T-helper 1 cell treated with Interleukin-12 subunit alpha and Interleukin-12 subunit beta and Interleukin-4 antibody, amounts not matched to agents 30 μg/mL and 1 μg/mL, for 36 hours (primary cell): ENCODE measurements around the gene SLC6A9.

Experiments used
- H3K27ac Mint-ChIP-seq: one replicate; pipeline ENCODE4 v1.8.0; 2021; ENCODE audit warnings: mild to moderate bottlenecking, mixed read lengths
- H3K27me3 Mint-ChIP-seq: one replicate; pipeline ENCODE4 v1.8.0; 2021; ENCODE audit warnings: low read depth, mixed read lengths
- H3K36me3 Mint-ChIP-seq: one replicate; pipeline ENCODE4 v1.8.0; 2021; ENCODE audit warnings: low read depth, mixed read lengths
- H3K4me1 Mint-ChIP-seq: one replicate; pipeline ENCODE4 v1.8.0; 2021; ENCODE audit warnings: low read depth, mixed read lengths
- H3K4me3 Mint-ChIP-seq: one replicate; pipeline ENCODE4 v1.8.0; 2021; ENCODE audit warnings: mild to moderate bottlenecking, moderate library complexity, mixed read lengths
- H3K9me3 Mint-ChIP-seq: one replicate; pipeline ENCODE4 v1.8.0; 2021; ENCODE audit warnings: mixed read lengths

Gene SLC6A9

DNA sequence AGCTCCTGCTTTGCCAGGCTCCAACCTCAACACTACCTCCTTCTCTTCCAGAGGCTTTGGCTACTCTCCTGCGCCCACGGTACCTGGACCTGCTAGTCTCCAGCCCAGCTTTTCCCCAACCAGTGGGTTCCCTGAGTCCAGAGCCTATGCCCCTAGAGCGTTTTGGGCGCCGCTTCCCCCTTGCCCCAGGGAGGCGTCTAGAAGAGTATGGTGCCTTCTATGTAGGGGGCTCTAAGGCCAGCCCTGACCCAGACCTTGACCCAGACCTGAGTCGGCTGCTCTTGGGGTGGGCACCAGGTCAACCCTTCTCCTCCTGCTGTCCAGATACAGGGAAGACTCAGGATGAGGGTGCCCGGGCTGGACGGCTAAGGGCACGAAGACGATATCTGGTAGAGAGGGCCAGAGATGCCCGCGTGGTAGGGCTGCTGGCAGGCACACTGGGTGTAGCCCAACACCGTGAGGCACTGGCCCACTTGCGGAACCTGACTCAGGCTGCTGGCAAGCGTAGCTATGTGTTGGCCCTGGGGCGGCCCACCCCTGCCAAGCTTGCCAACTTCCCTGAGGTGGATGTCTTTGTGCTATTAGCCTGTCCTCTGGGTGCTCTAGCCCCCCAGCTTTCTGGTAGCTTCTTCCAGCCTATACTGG lies 59.8 kb downstream of the SLC6A9 start:
- Mint-ChIP-seq H3K27me3 (no peaks in the 10 kb centered on the region), H3K4me3 (peak overlapping the region; percentile 95), H3K9me3 (no peaks in the 10 kb centered on the region), H3K36me3 (peaks cover 6% of the 10 kb centered on the region), H3K4me1 (peaks cover 44% of the 10 kb centered on the region), H3K27ac (no peak overlapping the region)

DNA sequence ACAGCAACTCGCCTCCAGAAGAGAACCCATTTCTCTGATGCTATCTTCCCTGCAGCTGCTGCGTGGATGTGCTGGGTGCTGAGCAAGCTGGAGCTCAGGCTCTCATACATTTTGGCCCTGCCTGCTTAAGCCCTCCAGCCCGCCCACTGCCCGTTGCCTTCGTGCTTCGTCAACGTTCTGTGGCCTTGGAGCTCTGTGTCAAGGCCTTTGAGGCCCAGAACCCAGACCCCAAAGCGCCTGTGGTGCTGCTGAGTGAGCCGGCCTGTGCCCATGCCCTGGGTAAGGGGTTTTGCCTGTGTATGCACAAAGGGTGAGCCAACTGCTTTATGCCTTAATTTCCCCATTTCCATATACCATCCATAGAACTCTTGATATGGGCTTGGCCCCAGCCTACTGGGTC lies 60.4 kb downstream of the SLC6A9 start:
- H3K9me3 Mint-ChIP-seq = no peaks in the 10 kb centered on the region
- peaks cover 40% of the 10 kb centered on the region for H3K4me1 Mint-ChIP-seq
- no peaks in the 10 kb centered on the region for H3K27me3 Mint-ChIP-seq
- H3K27ac Mint-ChIP-seq = no peak overlapping the region
- H3K36me3 Mint-ChIP-seq = peaks cover 6% of the 10 kb centered on the region
- peak overlapping the region; percentile 95 for H3K4me3 Mint-ChIP-seq

DNA sequence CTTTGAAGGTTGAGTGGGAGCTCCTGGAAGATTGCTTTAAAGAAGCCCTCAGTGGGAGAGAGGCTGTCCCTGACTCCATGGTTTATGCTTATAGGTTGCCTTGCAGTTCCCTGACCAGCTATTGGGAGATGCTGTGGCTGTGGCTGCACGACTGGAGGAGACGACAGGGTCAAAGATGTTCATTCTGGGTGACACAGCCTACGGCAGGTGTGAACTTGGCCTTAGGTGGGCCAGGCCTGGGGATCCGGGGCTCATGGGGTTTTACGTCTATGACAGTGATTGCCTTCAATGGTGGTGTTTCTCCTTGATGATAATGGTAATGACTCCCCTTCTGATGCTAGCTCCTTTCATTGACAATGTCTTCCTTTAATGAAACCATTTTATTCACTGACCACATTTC lies 60.8 kb downstream of the SLC6A9 start:
- Mint-ChIP-seq H3K36me3 (peaks cover 6% of the 10 kb centered on the region), H3K27ac (peak overlapping the region; percentile 82), H3K9me3 (no peaks in the 10 kb centered on the region), H3K27me3 (no peaks in the 10 kb centered on the region), H3K4me3 (peak overlapping the region; percentile 95), H3K4me1 (peaks cover 36% of the 10 kb centered on the region)

DNA sequence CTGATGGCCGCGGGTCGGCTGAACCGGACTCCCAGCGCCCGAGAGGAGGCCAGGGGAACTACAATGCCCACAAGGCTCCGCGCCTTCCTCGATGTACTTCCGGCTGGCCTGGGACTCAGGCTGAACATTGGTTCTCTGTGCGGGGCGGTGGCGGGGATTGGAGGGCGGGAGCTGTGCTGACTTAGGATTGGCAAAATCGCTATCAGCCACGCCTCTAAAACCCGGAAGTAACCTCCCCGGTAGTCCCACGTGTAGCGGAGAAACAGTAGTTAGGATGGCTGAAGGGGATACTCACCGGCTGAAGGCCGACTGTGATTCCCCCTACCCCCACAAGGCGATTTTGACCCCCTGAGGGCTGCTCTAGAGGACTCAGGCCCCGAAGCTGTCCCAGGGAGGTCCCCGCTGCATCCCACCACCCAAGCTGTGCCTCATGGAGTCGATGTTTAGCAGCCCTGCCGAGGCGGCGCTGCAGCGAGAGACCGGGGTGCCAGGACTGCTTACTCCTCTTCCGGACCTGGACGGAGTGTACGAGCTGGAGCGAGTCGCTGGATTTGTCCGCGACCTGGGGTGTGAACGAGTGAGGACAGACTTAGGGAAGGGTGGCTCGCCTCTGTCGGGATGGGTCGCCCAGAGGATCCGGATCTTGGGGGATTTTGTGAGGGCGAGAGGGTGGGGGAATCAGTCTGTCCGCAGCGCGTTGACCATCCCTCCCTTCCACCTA lies 61.4 kb downstream of the SLC6A9 start, which contains the start of gene DPH2:
Gene DPH2 (plus strand): TSS at position 265 of the 721 bp plus-strand sequence. CDS start 166 bp downstream, at position 431.
- peak within 1 kb of the TSS; percentile 82 for H3K27ac Mint-ChIP-seq
- H3K27me3 Mint-ChIP-seq = no peaks in the 10 kb centered on the region
- H3K36me3 Mint-ChIP-seq = peaks cover 6% of the 10 kb centered on the region
- peak within 1 kb of the TSS; percentile 95 for H3K4me3 Mint-ChIP-seq
- peaks cover 36% of the 10 kb centered on the region for H3K4me1 Mint-ChIP-seq
- H3K9me3 Mint-ChIP-seq = no peaks in the 10 kb centered on the region

DNA sequence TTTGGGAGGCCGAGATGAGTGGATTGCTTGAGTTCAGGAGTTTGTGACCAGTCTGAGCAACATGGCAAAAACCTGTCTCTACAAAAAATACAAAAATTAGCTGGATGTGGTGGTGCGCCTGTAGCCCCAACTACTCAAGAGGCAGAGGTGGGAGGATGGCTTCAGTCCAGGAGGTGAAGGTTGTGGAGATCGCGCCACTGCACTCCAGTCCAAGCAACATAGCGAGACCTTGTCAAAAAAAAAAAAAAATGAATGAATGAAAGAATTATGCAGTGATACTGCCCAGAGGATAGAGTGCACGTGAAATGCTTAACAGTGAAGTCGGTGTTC lies 61.9 kb downstream of the SLC6A9 start:
- peaks cover 6% of the 10 kb centered on the region for H3K36me3 Mint-ChIP-seq

DNA sequence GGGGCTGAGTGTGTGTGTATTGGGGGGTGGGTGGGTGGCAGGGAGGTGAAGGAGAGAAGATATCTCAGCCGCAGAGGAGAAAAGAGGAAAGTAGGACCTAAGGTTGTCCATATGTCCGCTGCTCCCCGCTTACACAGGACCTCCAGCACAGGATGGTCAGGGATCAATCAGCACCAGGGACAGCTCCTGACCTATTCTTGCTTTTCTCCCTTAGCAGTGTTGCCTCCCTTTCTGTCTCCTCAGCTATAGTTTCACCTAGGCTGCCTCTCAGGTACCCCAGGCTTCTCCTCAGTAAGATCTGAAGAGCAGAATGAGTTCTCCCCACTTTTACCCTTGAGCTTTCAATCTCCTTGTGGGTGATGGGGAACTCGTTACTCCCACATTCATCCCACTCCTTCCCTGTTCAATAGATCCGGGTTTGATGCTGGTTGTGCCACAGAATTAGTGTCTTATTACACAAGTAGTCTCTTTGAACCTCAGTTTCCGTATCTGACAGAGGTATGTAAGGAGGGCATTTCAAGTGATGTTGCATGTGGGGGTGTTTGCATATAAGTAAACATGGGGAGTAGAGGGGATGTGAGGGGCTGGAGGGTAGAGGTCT lies 62.8 kb downstream of the SLC6A9 start:
- no peaks in the 10 kb centered on the region for H3K9me3 Mint-ChIP-seq
- H3K4me3 Mint-ChIP-seq = no peak overlapping the region
- H3K27me3 Mint-ChIP-seq = no peaks in the 10 kb centered on the region
- peaks cover 26% of the 10 kb centered on the region for H3K4me1 Mint-ChIP-seq
- H3K27ac Mint-ChIP-seq = no peak overlapping the region
- peaks cover 6% of the 10 kb centered on the region for H3K36me3 Mint-ChIP-seq

More for the DNA sequence above, 61.9 kb downstream of the SLC6A9 start:
- Mint-ChIP-seq H3K27ac (no peak overlapping the region), H3K9me3 (no peaks in the 10 kb centered on the region), H3K4me1 (peaks cover 35% of the 10 kb centered on the region), H3K4me3 (peak overlapping the region; percentile 95), H3K27me3 (no peaks in the 10 kb centered on the region)

DNA sequence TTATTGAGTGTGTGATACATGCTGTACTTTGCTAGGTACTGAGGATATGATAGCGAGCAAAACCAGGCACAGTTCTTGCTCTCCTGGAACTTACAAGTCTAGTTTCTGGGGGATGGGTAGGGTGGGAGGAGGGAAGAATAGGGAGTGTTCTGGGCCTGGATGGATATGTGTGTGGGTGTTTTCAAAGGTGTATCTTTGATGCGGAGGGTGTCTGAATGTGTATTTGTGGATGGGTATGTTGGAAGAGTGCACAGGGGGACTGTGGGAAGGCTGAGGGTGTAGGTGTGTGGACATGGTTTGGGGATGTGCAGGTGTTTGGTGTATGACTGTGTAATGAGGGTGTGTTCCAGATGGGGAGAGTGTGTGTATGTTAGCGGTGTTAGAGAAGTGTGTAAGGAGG lies 65.9 kb downstream of the SLC6A9 start:
- Mint-ChIP-seq H3K4me1 (peaks cover 14% of the 10 kb centered on the region), H3K27me3 (no peaks in the 10 kb centered on the region), H3K9me3 (no peaks in the 10 kb centered on the region), H3K27ac (no peak overlapping the region), H3K4me3 (no peak overlapping the region), H3K36me3 (peaks cover 7% of the 10 kb centered on the region)

DNA sequence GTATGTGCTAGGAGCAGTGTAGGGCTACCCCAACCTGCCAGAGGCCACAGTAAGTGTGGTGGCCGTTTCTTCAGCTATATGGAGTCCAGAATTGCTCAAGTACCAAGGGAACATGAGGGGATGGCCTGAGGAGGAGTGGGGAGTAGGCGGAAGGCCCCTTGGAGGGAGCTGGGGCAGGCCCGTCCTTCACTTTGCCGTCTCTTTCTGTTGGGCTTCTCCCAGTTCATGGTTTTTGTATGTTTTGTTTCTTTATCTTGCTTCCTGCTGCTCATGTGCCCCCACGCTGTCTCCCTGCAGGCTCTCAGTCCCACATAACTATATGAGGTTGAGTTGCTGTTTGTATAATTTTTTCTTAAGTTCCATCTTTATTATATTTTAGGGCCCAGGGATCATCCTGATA lies 67.4 kb downstream of the SLC6A9 start:
- Mint-ChIP-seq H3K27me3 (no peaks in the 10 kb centered on the region), H3K36me3 (peaks cover 4% of the 10 kb centered on the region), H3K4me1 (peaks cover 3% of the 10 kb centered on the region), H3K27ac (no peak overlapping the region), H3K4me3 (no peak overlapping the region), H3K9me3 (no peaks in the 10 kb centered on the region)

DNA sequence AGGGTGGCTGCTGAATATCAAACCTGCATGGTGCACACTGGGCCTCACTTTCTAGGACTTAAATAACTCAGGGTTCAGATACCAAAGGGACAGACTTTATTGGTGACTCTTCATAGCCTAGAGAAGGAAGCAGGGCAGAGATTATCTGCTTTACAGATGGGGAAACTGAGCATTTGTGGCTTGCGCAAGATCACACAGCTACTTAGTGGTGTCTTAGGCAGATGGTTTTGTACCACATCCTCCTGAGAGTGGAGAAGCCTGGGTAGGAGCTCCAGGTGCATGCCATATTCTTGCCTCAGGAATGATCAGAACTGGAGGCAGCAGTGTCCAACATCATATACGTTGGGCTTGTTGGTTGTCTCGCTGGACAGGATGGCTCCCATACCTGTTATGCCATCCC lies 68.3 kb downstream of the SLC6A9 start:
- Mint-ChIP-seq H3K27ac (no peak overlapping the region), H3K4me3 (no peak overlapping the region), H3K4me1 (peaks cover 3% of the 10 kb centered on the region), H3K9me3 (no peaks in the 10 kb centered on the region), H3K36me3 (peaks cover 7% of the 10 kb centered on the region), H3K27me3 (no peaks in the 10 kb centered on the region)

DNA sequence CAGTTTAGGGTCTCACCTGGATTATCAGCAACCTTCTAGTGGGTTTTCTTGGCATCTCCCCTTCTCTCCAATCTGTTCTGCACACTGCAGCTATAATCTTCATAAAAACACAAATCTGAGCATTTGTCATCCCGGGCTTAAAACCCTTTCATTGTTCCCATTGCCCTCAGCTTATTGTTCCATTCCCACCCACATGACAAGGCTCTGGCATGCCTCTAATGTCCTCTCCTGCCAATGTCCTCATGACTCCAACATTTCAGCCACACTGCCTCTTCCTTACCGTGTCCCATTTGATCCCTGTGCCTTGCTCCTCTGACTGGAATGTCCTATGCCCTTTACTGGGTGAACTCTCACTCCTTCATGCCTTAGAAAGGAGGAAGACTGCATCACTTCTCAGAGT lies 68.9 kb downstream of the SLC6A9 start:
- Mint-ChIP-seq H3K4me1 (peaks cover 3% of the 10 kb centered on the region), H3K27me3 (no peaks in the 10 kb centered on the region), H3K36me3 (peaks cover 7% of the 10 kb centered on the region), H3K9me3 (no peaks in the 10 kb centered on the region), H3K27ac (no peak overlapping the region), H3K4me3 (no peak overlapping the region)

DNA sequence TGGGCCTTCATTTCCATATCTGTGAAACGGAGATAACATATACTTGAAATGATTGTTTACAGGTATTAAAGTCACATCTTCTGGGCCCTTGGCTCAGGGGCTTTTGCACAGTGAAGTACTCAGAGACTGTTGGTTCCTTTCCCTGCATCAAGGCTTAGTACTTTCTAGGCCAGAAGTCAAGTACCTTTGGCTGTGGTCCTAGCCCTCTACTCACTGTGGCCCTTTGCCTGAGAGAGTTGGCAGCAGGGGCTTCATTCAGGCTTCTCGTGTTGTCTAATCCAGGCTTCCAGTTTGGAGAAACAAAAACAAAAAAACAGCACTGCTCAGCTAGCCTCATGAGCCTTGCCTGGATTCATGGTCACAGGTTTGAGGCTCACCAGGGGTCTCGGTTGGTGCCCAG lies 69.6 kb downstream of the SLC6A9 start:
- Mint-ChIP-seq H3K4me3 (no peak overlapping the region), H3K4me1 (peaks cover 3% of the 10 kb centered on the region), H3K9me3 (no peaks in the 10 kb centered on the region), H3K27me3 (no peaks in the 10 kb centered on the region), H3K27ac (no peak overlapping the region), H3K36me3 (peaks cover 7% of the 10 kb centered on the region)

DNA sequence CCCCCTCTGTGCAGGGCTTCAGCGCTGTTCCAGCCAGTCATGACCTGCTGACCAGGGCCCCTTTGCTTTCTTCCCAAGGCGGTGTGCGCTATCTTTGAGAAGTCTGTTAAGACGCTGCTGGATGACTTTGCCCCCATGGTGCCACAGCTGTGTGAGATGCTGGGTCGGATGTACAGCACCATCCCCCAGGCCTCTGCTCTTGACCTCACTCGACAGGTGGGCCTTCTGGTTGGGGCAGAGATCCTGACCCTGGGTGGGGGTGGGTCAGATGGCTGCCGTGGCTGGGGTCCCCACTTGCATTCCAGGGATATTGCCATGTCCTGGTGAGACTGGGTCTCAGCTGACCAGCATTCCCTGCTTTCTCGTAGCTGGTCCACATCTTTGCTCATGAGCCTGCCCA lies 70.5 kb downstream of the SLC6A9 start:
- Mint-ChIP-seq H3K27me3 (no peaks in the 10 kb centered on the region), H3K36me3 (peaks cover 7% of the 10 kb centered on the region), H3K4me1 (peaks cover 3% of the 10 kb centered on the region), H3K4me3 (no peak overlapping the region), H3K9me3 (no peaks in the 10 kb centered on the region), H3K27ac (no peak overlapping the region)

DNA sequence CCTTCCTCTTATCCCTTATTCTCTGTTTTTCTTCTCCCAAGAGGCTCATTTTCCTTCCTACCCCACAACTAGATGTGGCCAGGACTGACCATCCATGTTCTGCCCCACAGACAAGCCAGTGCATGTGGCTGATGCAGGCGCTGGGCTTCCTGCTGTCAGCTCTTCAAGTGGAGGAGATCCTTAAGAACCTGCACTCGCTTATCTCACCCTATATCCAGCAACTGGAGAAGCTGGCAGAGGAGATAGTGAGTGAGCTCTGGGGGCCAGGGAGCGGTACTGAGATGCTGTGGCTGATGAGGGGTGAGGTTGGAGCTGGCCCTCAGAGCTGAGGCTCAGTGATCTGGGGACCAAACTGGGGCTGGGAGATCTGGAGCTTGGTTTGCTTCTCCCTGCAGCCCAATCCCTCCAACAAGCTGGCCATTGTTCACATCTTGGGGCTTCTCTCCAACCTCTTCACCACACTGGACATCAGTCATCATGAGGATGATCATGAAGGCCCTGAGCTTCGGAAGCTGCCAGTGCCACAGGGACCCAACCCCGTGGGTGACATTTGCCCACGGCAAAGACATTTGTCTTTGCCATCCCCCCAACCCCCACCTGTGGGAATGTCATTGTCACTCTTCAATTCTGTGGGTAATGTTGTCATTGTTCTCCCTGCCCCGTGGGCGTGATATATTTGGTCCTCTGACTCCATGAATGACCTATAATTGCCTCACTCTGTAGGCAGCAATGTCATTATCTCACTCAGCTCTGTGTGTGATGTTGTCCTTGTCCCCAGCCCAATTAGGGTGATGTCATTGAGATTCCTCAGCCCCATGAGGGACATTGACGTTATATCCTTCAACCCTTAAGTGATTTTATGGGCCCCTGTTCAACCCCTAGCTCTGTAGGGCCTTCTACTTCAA lies 72.7 kb downstream of the SLC6A9 start:
- Mint-ChIP-seq H3K4me3 (no peak overlapping the region), H3K36me3 (peaks cover 7% of the 10 kb centered on the region), H3K9me3 (no peaks in the 10 kb centered on the region), H3K4me1 (peaks cover 3% of the 10 kb centered on the region), H3K27ac (no peak overlapping the region), H3K27me3 (no peaks in the 10 kb centered on the region)

DNA sequence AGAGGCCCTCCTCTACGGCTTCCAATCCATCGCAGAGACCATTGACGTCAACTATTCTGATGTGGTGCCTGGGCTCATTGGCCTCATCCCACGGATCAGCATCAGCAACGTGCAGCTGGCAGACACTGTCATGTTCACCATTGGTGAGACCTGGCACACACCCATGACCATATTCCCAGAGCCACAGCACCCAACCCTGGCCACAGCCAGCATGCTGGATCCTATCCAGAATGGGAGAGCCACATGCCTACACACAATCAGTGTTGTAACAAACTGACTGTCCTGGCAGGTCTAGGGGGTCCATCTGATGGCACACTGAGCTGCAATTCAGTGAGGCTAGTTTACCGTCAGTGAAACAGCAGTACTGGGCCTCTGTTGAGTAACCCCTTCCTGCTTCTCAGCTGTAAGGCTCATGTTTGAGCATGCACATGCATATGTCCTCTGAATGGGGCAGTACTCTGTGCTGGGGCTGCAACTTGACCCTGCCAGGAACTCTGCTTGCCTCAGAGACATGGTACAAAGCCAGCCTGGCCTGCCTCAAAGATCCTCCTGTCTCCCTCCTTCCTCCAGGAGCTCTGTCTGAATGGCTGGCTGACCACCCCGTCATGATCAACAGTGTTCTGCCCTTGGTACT lies 73.7 kb downstream of the SLC6A9 start:
- peaks cover 2% of the 10 kb centered on the region for H3K4me1 Mint-ChIP-seq
- H3K9me3 Mint-ChIP-seq = no peaks in the 10 kb centered on the region
- no peaks in the 10 kb centered on the region for H3K27me3 Mint-ChIP-seq
- no peak overlapping the region for H3K4me3 Mint-ChIP-seq
- H3K27ac Mint-ChIP-seq = no peak overlapping the region
- peaks cover 6% of the 10 kb centered on the region for H3K36me3 Mint-ChIP-seq
